Muscle layer of duodenum (tissue), 2 donors: Measurements from ENCODE around the gene ZMYND11.
"Not testable (repeated sequence)": the region's sequence is repeated elsewhere in the genome, so short reads cannot be mapped to it uniquely, and the experiment has no call there.

Experiments
- H3K27ac ChIP-seq: one replicate; pipeline ENCODE4 v1.7.0; 2013; ENCODE audit warnings: mild to moderate bottlenecking, low read length
- H3K27me3 ChIP-seq: one replicate; pipeline ENCODE4 v1.7.0; 2013; ENCODE audit warnings: low read depth, mild to moderate bottlenecking, control low read depth, low read length
- H3K36me3 ChIP-seq, 2 donors: one replicate each; pipeline ENCODE4 v1.7.0; 2013; ENCODE audit warnings: low read length in 2 of 2, control low read depth in 1 of 2, mild to moderate bottlenecking in 1 of 2; ENCODE audit not compliant: insufficient read depth in 2 of 2, control insufficient read depth in 1 of 2
- H3K4me1 ChIP-seq, 2 donors: one replicate each; pipeline ENCODE4 v1.7.0; 2013; ENCODE audit warnings: low read length in 2 of 2, mild to moderate bottlenecking in 2 of 2, control low read depth in 1 of 2, moderate library complexity in 1 of 2; ENCODE audit not compliant: insufficient read depth in 2 of 2, control insufficient read depth in 1 of 2
- H3K4me3 ChIP-seq, 2 donors: one replicate each; pipeline ENCODE4 v1.7.0; 2013; ENCODE audit warnings: low read length in 2 of 2, low read depth in 1 of 2, mild to moderate bottlenecking in 1 of 2
- H3K9me3 ChIP-seq, 2 donors: one replicate each; pipeline ENCODE4 v1.7.0; 2013; ENCODE audit warnings: low read length in 2 of 2, control low read depth in 1 of 2, mild to moderate bottlenecking in 1 of 2; ENCODE audit not compliant: control insufficient read depth in 1 of 2
- donor health status: healthy.

Gene ZMYND11

DNA sequence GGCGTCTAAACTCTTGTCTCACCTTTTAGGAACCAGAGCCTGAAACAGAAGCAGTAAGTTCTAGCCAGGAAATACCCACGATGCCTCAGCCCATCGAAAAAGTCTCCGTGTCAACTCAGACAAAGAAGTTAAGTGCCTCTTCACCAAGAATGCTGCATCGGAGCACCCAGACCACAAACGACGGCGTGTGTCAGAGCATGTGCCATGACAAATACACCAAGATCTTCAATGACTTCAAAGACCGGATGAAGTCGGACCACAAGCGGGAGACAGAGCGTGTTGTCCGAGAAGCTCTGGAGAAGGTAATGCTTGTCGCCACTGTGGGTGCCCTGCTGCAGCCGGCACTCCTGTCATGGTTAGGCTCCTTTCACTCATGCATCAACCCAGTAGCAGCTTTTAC is 113.1 kb downstream of the ZMYND11 start:
- Histone ChIP-seq H3K4me1 (no peaks in the 10 kb centered on the region), H3K27ac (no peak overlapping the region), H3K4me3 (no peak overlapping the region), H3K9me3 (no peaks in the 10 kb centered on the region), H3K27me3 (no peaks in the 10 kb centered on the region), H3K36me3 (peaks cover 61 to 65% of the 10 kb centered on the region in 2 donors)

DNA sequence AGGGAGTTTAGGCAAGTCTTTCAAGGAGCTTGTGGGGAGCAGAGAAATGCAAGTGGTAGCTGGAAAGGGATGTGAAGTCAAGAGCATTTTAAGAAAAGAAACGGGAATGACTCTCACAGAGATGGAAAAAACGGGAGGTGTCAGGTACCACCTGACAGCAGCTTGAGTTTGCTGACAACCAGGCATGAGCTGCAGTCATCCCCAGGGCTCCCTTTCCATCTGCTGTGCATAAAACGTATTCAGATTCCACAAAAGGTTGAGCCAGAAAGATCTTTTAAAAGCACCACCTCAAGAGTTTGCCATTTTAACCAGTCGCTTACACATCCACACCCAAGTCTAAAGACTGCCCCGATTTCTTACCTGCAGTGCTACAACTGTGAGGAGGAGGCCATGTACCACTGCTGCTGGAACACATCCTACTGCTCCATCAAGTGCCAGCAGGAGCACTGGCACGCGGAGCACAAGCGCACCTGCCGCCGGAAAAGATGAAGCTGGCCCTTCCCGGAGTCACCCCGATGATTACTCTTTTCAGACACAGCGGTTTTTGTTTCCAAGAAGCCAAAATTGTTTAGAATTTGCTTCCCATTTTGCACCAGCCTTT is 116.8 kb downstream of the ZMYND11 start:
- Histone ChIP-seq H3K27me3 (no peaks in the 10 kb centered on the region), H3K4me3 (no peak overlapping the region), H3K36me3 (peaks cover 49 to 71% of the 10 kb centered on the region in 2 donors), H3K9me3 (no peaks in the 10 kb centered on the region), H3K4me1 (no peaks in the 10 kb centered on the region), H3K27ac (no peak overlapping the region)

- no peaks in the 10 kb centered on the region for H3K9me3 ChIP-seq
- H3K4me3 ChIP-seq: no peak overlapping the region
- H3K27me3 ChIP-seq: no peaks in the 10 kb centered on the region
- no peaks in the 10 kb centered on the region for H3K4me1 ChIP-seq
- H3K36me3 ChIP-seq: peaks cover 0 to 5% of the 10 kb centered on the region in 2 donors
- H3K27ac ChIP-seq: no peak overlapping the region
Measured at GRCh38 chr10:260819-261429, 125.7 kb downstream of the ZMYND11 start.

- not testable (repeated sequence) for H3K4me3 ChIP-seq, H3K9me3 ChIP-seq, H3K27ac ChIP-seq
Measured at GRCh38 chr10:264160-265073, 129.2 kb downstream of the ZMYND11 start.

DNA sequence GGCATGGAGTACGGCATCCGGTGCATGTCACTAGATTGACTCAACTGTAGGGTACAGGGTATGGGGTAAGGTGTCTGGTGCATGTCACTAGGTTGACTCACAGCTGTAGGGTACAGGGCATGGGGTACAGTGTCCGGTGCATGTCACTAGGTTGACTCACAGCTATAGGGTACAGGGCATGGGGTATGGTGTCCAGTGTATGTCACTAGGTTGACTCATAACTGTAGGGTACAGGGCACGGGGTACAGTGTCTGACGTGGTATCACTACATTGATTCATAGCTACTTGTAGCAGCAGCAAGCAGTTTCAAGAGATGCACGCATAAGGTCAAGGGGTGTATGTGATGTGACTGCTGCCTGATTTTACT is 129.8 kb downstream of the ZMYND11 start:
- not testable (repeated sequence) for H3K27ac ChIP-seq, H3K9me3 ChIP-seq, H3K27me3 ChIP-seq, H3K4me1 ChIP-seq, H3K4me3 ChIP-seq, H3K36me3 ChIP-seq

More at GRCh38 chr10:264160-265073, 129.2 kb downstream of the ZMYND11 start:
- H3K4me1 ChIP-seq, H3K27me3 ChIP-seq, H3K36me3 ChIP-seq: not testable (repeated sequence)

GRCh38 chr10:265816-266588 is 130.7 kb downstream of the ZMYND11 start:
- H3K36me3 ChIP-seq, H3K27me3 ChIP-seq, H3K9me3 ChIP-seq, H3K4me3 ChIP-seq, H3K27ac ChIP-seq, H3K4me1 ChIP-seq: not testable (repeated sequence)

- Histone ChIP-seq H3K4me3 (no peak overlapping the region), H3K4me1 (no peaks in the 10 kb centered on the region), H3K9me3 (no peaks in the 10 kb centered on the region), H3K27me3 (no peaks in the 10 kb centered on the region), H3K36me3 (no peaks in the 10 kb centered on the region), H3K27ac (no peak overlapping the region)
Measured at GRCh38 chr10:266974-267425, 131.7 kb downstream of the ZMYND11 start.

- Histone ChIP-seq H3K27ac (no peak overlapping the region), H3K36me3 (peaks cover 0 to 3% of the 10 kb centered on the region in 2 donors), H3K4me1 (no peaks in the 10 kb centered on the region), H3K27me3 (no peaks in the 10 kb centered on the region), H3K9me3 (no peaks in the 10 kb centered on the region), H3K4me3 (no peak overlapping the region)
Measured at GRCh38 chr10:267705-268104, 132.4 kb downstream of the ZMYND11 start.

- no peaks in the 10 kb centered on the region for H3K9me3 ChIP-seq
- no peak overlapping the region for H3K27ac ChIP-seq
- H3K36me3 ChIP-seq: peaks cover 0 to 9% of the 10 kb centered on the region in 2 donors
- H3K4me1 ChIP-seq: no peaks in the 10 kb centered on the region
- H3K27me3 ChIP-seq: no peaks in the 10 kb centered on the region
- no peak overlapping the region for H3K4me3 ChIP-seq
Measured at GRCh38 chr10:269440-270074, 134.3 kb downstream of the ZMYND11 start.

GRCh38 chr10:271201-271600 is 135.9 kb downstream of the ZMYND11 start:
- H3K9me3 ChIP-seq: no peaks in the 10 kb centered on the region
- peaks cover 0 to 20% of the 10 kb centered on the region in 2 donors for H3K36me3 ChIP-seq
- no peak overlapping the region for H3K27ac ChIP-seq
- no peaks in the 10 kb centered on the region for H3K27me3 ChIP-seq
- H3K4me3 ChIP-seq: no peak overlapping the region
- H3K4me1 ChIP-seq: no peaks in the 10 kb centered on the region
